GM10847 (cell line): ENCODE measurements around the gene SPATA21.

Source experiments
- POLR2A ChIP-seq: IDR thresholded peaks from 2 replicates; pipeline ENCODE4 v1.6.1; 2011; ENCODE audit not compliant: insufficient read length; ENCODE audit errors: extremely low read depth

SPATA21 gene

DNA sequence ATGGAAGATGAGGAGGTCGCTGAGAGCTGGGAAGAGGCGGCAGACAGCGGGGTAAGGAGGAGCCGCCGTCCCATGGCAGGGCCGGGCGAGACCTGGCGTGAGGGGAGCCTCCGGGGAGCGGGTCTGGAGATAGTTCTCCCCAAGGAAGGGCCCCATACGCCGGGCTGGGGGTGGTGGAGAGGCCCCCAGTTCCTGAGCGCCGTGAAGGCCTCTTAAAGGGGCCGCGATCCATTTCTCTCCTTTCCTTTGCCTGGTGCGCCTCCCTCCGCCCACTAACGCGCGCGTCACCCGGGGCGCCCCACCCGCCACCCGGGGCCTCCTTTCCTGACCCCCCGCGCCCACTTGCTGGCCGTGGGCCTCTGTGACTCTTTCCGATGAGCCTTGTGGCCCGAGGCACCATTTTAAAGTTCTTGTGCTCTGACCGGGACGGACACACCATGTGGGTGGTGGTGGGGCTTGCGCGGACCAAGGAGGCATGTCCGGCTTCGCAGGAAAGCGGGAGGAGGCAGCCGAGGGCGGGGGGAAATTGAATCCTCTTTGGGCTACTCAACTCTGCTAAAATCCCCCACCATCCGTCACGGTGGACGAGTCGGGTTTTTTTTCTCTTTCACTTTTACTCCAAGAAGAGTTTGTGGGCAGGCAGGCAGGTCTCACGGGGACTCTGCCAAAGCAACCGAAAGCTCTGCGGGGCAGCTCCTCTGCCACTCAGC lies 69.8 kb downstream of the SPATA21 start:
- peak; percentile 43 for TF ChIP-seq POLR2A

DNA sequence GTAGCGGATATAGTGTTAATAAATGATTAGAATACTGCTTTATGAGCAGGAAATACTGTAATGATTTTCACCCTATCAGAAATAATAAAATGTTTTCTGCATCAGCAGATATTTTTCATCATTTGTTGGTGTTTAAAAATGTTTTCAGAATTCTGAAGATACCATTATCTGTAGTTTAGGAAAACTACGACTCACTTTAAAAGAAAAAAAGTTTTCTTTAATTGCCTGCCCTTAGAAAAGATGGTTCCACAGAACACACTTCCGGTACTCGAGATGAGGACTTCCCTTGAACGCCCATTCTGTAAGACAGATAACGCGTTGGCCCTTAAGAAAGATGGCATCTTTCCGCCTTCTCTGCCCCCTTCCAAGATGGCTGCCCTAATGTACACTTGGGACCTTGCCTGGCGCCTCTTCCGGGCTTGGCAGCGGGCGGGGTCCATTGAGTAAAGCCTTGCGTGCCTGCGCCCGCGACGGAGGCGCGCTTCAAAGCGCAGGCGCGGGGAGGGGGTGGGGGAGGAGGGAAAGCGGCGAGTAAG lies 70.4 kb downstream of the SPATA21 start, which contains the start of gene SZRD1:
TSS of gene SZRD1 (plus strand) at position 521 of the 536 bp plus-strand sequence. CDS start 16 bp downstream, outside the sequence.
- no peak for TF ChIP-seq POLR2A

DNA sequence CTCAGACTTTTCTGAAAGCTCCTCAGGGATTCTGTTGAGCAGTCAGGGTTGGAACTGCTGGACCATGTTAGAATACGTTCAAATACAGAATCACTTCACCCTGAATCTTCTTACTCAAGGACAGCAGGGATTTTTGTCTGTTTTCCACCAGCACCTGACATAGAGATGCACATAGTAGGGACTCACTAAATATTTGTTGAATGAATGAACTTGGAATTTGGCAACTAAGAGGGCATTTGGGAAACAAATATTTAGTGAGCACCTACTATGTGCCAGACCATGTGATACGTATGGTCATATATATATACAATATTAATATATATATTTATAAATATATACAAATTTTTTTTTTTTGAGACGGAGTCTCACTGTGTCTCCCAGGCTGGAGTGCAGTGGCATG lies 80.4 kb downstream of the SPATA21 start:
- no peak for TF ChIP-seq POLR2A

DNA sequence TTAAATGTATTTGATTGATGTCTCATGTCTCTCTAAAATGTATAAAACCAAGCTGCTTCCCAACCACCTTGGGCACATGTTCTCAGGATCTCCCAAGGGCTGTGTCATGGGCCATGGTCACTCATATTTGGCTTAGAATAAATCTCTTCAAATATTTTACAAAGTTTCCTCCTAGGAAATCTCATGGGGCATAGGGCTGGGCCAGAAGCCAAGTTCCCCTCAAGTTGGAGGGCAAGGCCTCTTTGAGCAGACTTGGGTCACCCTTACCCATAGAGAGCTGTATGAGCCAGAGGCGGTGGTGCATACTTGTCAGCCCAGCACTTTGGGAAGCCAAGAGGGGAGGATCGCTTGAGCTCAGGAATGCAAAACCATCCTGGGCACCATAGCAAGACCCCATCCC lies 82.6 kb downstream of the SPATA21 start:
- TF ChIP-seq POLR2A = no peak

DNA sequence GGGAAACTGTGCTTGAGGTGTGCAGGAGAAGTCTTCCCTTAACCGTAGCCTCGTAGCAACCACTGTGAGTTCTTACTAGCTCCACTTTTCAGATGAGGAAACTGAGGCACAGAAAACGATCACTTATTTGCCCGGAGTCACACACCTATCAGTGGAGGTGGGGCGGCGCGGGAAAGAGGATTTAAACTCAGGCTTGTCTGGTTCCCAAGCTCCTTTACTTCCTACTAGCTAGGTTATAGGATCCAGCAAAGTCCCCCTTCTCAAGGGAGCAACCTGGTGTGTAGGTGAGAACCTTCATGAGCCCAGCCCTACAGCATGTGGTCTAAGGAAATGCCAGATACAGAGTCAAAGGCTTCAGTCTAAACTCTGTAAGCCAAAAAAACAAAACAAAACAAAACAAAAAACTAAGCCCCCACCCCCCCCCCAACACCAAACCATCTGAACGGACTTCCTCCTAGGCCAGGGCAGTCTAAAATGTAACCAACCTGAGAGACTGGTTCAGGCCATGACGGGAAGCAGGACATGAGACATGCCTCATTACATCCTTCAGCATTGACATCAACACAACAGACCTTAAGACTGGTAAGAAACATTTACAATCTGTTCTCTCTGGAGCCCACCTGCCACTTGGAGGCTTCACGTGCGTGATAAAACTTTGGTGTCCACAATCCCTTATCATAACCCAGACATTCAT lies 84.2 kb downstream of the SPATA21 start:
- no peak for TF ChIP-seq POLR2A

DNA sequence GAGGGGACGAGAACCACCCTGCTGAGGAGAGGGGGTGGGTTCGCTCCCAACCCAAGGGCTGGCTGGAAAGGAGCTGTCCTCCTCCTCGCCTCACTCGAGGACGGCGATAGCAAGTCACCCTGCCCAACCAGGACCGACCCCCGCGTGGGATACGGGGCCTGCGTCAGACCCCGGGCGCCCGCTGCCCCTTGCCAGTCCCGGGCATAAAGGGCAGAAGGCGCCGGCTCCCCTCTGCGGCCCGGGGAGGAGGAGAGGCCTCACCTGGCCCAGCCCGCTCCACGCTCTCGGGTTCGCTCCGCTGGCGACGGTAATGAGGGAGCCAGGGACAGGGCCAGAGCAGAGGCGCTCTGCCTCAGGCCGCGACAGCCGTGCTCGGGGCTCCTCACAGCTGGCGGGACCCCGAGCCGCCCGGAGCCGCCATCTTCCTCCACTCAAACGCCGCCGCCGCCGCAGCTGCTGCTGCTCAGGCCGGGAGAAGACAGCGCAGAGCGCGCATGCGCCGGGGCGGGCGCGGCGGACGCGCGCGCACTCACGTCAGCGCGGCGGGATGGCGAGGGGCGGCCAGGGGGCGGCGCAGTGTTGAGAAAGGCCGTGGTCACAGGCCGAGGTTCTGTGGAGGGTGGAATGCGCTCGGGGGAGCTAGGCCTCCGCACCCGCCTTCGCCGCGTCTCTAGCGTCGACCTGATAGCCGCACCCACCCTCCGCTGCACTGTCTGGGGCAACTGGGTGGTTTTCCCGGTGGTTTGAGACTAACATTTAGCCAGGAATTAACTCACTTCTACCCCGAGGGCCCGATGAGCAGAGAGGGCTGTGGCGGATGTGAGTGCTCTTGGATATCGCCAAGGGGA lies 85.0 kb downstream of the SPATA21 start, which contains the start of gene FBXO42:
TSS of gene FBXO42 (minus strand) at position 487 of the 848 bp plus-strand sequence. CDS start 37,062 bp downstream, outside the sequence.
- peak; percentile 80 for TF ChIP-seq POLR2A

DNA sequence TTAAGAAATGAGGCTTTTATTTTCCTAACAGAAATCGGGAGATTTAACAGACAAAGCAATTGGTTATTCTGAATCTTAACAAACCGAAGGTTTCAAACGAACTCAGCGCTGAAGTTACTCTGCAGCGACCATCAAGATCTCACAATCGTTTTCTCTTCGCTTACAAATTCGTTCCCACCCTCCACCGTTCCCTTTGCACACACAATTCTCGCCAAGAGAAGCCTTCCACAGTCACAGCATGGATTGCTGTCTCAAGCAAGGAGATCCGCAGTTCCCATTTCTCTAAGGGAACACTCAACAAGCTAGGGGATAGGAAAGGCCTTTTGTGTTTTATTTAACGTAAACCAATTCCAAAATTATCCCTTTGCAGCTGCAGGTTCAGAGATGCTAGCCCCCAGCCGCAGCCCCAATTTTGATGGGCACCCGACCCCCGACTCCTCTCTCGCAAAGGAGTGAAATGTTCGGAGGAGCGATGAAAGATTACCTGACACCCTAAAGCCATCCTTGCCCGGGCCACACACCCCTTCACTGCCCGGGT lies 85.7 kb downstream of the SPATA21 start:
- TF ChIP-seq POLR2A = no peak

DNA sequence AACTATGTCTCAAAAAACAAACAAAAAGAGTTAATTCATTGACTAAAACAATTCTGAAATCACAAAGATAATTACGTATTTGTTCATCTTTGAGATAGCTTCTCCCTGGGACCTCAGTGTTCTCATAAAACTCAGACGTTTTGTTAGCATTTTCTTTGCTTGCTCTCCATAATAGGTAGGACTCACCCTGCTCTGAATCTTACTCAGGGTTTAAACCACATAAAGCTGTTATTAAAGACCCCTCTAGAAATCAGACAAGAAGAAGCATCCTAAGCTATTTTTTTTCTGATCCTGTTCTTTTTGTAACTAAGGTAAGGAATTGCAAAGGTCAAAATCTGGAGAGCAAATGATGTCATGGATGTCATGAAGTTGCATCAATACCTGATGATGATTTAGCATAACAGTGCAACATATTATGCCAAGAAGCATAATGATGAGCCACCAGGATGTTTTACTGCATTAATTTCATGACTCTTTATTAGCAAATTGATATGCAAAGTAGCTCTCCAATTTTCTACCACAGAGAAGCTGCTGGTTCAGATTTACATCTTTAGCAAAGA lies 87.3 kb downstream of the SPATA21 start:
- TF ChIP-seq POLR2A = no peak
